Right ventricle myocardium superior (tissue), 1 donor: ENCODE results near the gene UPK3A. TPM values are rescaled to one million over a fixed set of nuclear protein-coding genes. Genes with fewer than 3 reads are reported as not detected.
A peak's percentile ranks its signal among the peaks of the same experiment; 100 is the strongest.
"Not testable (repeated sequence)": the region's sequence is repeated elsewhere in the genome, so short reads cannot be mapped to it uniquely, and the experiment has no call there.

Experiments used
- ATAC-seq: fragments of 200-7000 bp; cut with Tn5 transposase; one replicate; pipeline ENCODE4 v1.9.1; 2020; ENCODE audit warnings: mild to moderate bottlenecking; ENCODE audit not compliant: poor library complexity
- DNase-seq: peaks from one replicate; pipeline ENCODE4 v3.0.0-alpha.2; 2020
- intact Hi-C: fragments of 100-400 bp; cut with DNase I; formaldehyde crosslinking; loops from one replicate; pipeline ENCODE4 v1.11.2; 2022
- total RNA-seq: library from RNA; stranded (reverse); fragmentation: NEBNext Ultra II Directional; extraction: Animal tissue kit (Norgen Biotek cat#: 25700); gene quantifications from one replicate; pipeline ENCODE4 v1.2.1, GENCODE V29; 2021
- donor health status: DM: no; HTN: yes; CAD: no; lungs with severe emphysema.

The UPK3A gene
- total RNA-seq, 1 donor from 2014 or later: 0.65 TPM

DNA sequence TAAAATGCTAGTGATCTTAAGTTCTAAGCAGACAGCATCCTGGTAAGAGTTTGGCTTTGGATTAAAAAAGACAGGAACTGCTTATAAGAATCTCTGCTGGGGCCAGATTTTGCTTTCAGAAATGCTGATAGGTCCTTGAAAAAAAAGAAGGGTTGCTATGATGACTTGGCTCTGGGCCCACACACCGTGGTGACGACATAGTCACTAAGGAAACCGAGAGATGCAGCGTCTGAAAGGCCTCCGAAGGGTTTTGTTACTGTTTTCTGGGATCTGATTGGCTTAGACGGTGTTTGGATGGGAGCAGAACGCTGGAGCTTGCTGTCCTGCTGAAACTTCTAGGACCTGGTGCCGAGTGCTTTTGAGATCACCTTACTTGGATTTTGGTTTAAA, 33.4 kb downstream of the UPK3A start:
- intact Hi-C loops: no loop called here
- peak; percentile 89 for DNase-seq

DNA sequence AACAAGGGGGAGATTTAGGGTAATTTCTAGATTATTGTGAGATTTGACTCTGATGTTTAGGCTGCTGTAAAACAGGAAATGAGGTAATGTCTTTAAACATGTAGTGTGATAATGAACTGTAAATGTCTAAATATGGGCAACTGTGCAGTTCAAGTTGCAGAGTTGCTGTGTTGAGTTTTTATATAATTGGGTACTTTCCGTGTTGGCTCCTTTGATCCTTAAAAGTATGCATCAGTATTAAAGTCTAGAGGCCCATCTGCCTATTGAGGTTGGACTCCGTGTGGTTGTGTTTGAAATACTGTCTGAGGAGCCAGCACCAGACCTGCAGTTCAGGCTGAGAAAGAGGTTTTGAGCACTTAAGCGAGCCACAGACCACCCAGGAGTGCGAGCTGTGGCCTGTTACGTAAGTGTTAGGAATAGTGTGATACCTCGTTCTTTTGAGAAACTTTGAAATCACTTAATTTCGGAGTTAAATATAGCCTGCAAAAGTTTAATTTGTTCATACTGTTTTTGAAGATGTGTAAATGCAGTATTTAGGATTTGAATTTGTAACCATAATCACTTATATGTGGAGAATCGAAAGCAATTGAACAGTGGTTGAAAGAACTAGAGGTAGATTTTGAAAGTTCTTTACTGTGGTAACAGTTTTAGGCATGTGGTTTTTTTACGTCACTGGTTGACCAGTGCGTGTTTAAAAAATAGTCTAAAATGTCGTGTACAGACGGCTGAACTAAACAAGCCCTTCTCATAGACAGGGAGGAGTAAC, 34.0 kb downstream of the UPK3A start:
- intact Hi-C loops: no loop called here
- ATAC-seq (no peak), DNase-seq (peak; percentile 22)

More for the DNA sequence above, 33.4 kb downstream of the UPK3A start:
- ATAC-seq: peak; percentile 66

DNA sequence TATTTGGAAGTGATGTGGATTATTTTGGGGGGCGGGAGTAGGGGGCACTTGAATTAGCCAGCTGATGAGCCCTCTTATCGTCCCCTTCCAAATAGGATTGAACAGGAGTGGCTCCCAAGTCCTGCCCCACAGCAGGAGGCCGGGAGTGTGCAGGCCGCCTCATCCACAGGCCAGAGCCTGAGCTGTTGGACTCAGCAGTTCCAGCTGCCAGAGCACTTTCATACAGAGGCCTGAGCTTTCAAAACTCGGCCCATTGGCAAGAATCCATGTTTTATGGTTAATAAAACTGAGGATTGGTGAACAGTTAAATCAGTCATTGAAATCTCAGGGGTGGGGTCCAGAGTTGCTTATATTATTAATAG, 34.6 kb downstream of the UPK3A start:
- DNase-seq: peak; percentile 68
- intact Hi-C loops: no loop called here
- peak; percentile 61 for ATAC-seq

DNA sequence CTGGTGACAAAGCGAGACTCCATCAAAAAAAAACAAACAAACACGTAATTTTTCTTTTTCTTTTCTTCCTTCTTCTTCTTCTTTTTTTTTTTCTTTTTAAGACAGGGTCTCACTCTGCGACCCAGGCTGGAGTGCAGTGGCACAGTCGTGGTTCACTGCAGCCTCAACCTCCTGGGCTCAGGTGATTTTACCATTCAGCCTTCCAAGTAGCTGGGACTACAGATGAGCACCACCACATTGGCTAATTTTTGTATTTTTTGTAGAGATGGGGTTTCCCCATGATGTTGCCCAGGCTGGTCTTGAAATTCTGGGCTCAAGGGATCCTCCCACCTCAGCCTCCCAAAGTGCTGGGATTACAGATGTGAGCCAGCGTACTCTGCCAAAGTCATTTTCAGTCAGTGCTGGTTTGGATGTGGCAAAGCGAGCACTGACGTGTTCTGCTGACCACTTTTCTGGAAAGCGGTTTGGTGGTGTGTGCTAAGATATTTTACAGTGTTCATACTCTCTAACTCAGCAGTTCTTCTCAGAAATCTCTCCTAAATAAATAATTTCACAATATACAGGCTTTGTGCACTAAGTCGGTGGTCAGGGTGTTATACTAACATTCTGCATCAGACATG, 35.7 kb downstream of the UPK3A start:
- DNase-seq (peak; percentile 30), ATAC-seq (no peak)
- intact Hi-C loops: no loop called here

DNA sequence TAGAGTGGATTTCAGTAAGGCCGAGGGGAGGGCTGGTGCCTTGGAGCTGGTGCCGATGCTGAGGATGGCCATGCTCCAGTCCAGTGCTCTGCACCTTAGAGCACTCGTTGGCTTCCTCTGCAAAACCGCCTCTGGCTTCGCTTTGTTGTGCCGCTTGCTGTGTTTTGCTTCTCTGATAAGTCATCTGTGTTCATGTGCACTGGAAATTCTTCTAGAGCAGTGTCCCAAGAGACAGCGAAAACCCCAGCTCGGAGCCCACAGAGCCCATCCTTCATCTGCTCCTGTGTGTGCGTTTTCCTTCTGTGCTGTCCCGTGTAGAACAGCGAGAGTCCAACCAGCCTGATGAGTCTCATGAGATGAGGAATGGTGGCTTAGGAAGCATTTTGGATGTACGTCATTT, 37.1 kb downstream of the UPK3A start:
- no peak for ATAC-seq
- intact Hi-C loops: no loop called here

DNA sequence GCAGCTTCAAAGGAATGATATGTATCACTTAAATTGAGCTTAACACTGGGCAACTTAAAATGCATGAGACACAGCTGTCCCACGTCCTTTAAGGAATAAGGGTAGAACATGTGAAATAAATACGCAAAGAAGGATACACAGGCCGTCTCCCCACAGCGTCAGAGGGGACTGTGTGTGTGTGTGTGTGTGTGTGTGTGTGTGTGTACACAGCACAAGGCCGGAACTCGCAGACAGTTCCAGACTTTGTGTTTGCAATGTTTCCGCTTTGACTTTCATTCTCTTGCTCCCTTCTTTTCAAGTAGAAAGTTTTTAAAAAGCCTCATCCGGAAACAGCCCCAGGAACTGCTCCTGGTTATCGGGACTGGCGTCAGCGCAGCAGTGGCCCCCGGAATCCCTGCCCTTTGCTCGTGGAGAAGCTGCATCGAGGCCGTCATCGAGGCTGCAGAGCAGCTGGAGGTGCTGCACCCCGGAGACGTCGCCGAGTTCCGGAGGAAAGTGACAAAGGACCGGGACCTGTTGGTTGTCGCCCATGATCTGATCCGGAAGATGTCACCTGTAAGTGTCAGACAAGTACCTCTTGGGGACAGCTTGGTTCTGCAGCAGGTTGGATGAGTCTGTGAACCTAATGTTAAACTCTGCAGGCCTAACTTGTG, 38.2 kb downstream of the UPK3A start:
- intact Hi-C loops: no loop called here
- ATAC-seq: no peak
- DNase-seq: peak; percentile 39

More for the DNA sequence above, 37.1 kb downstream of the UPK3A start:
- peak; percentile 26 for DNase-seq

DNA sequence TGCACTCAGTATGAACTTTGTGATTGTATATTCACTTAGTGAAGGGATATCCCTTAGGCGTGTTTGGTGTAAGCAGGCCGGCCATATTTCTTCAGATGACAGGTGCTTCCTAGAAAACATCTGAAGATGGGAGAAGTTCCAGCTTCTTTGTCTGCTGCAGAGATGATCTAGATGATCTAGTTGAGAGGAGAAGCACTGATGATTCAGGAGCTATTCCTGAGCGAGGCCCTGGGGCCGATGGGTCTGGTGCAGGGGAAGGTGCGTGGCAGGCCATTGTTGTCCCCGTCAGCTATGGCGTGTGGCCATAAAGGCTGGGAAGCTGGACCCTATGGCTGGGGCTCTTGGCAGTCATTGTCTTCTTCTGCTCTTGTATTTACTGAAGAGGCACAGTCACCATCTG, 38.9 kb downstream of the UPK3A start:
- intact Hi-C loops: no loop called here
- no peak for ATAC-seq
- DNase-seq: no peak

DNA sequence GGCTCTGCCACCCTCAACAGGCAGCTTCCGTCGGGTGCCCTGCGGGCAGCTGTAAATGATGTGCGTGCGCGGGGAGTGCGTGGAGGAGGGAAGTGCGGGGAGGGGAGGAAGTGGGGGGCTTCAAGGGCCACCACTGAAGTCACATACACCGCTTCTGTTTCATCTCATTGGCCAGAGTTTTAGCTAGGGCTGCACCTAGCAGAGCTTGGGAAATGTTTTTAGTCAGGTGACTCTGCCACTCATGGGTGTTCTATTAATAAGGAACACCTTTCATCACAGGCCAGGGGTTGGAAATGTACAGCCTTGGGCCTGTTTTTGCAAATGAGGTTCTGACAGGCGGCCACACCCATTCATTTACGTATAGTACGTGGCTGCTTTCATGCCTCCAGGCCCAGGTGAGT, 39.6 kb downstream of the UPK3A start:
- ATAC-seq: peak; percentile 79
- peak; percentile 24 for DNase-seq
- intact Hi-C loops: no loop called here

DNA sequence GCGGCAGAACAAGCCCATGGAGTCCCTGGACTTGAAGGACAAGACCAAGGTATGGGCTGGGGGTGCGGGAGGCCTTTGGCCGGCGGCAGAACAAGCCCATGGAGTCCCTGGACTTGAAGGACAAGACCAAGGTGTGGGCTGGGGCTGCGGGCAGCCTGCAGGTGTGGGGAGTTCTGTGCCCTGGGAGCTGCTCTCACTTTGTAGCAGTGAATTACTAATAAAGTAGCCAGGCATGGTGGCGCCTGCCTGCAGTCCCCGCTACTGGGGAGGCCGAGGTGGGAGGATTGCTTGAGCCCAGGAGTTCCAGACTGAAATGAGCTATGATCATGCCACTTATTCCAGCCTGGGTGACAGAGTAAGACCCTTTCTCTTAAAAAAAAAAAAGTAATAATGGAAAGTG, 43.5 kb downstream of the UPK3A start:
- ATAC-seq, intact Hi-C loops: not testable (repeated sequence)
- DNase-seq: peak; percentile 16

DNA sequence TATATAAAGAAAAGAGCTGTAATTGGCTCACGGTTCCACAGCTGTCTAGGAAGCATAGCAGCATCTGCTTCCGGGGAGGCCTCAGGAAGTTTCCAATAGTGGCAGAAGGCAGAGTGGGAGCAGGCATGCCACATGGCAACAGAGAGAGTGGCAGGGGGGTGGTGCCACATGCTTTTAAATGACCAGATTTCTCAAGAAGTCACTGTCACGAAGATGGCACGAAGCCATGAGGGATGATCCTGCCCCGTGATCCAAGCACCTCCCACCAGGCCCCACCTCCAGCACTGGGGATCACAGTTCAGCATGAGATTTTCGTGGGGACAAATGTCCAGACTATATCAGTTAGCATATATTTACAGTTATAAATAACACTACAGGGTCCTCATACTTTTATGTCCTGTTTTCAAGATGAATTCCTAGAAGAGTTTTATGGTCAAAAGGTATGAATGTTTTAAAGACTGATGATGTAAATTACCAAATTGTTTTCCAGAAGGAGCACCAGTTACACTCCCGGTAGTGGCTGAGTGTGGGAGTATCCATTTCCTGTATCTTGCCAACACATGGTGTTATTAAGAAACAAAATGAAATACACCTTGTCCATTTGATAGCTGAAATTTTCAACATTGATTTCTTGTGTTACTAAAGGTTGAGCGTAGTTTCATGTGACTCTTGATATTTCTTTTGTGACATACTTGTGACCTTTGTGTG, 44.2 kb downstream of the UPK3A start:
- DNase-seq: peak; percentile 48
- intact Hi-C loops: no loop called here
- peak; percentile 14 for ATAC-seq

DNA sequence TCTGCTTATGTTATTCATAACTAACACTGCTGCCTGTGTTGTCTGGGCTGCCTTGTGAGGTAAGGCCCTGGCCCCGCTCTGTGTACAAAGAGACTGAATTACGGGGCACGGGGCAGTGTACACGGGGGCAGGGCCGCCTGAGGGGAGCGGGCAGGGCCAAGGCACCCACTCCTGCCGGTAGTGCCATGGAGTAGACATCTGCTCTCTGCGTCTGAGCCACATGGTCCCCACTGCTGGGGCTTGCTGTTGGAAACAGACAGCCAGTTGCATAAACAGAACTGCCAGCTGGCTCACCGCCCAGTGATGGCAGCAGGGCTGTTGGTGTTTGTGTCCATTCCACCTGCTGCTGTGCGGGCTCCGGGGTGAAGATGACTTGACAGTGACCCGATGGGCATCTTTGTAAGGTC, 44.8 kb downstream of the UPK3A start:
- peak; percentile 90 for DNase-seq
- intact Hi-C loops: no loop called here
- peak; percentile 77 for ATAC-seq

DNA sequence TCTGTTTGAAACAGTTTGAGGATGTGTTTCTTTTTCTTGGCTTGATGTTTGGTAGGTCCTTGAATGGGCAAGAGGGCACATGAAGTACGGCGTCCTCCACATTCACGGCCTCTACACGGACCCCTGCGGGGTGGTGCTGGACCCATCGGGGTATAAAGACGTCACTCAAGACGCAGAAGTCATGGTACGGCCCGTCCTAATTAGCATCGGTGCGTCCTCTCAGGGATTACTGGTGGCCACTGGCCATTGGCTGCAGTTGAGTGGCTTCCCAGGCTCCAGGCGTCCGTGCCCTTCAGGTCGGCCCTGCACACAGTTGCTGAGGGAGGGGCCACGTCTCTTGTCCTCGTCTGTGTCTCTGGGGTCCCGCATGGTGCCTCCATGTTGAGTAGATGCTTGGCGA, 45.8 kb downstream of the UPK3A start:
- no peak for ATAC-seq
- intact Hi-C loops: loop anchor here (10.0 kb wide), 1 partner anchor 56 kb away; no protein-coding TSS in a partner anchor
- no peak for DNase-seq

DNA sequence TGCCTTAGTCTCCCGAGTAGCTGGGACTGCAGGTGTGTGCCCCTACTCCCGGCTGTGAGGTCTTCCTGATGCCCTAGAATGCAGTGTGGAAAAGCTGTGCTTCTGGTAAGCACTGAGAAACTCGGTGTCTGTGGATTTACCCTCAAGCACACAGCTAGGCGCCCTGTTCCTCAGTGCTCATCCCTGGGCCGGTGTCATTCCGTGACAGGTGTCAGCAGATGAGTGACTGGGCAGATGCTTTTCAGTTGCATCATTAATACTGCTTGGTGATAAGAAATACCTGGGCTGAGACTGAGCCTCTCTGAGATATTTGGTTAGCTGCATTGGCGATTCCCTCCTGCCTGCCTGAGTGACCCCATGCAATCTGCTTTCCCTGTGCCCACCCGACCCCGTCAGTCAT, 46.7 kb downstream of the UPK3A start:
- no peak for ATAC-seq
- no peak for DNase-seq
- intact Hi-C loops: loop anchor here (10.0 kb wide), 1 partner anchor 57 kb away; no protein-coding TSS in a partner anchor

DNA sequence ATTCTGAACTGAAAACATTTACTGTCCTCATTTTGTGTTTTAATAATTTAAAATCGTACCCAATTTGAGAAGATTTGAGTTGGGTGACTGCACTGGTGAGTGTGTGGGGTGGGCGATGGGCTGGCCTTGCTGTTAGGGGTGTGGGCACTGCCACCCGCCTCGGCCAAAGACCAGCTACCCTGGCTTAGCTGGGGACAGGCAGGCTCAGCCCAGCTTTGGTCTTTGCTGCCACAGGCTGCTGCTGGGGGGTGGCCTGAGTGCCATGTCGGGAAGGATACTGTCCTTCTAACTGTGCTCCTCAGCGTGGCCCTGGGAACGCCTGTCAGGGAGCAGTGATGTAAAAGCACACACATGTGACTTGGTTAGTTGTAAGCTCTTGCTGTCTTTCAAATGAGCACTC, 47.3 kb downstream of the UPK3A start:
- intact Hi-C loops: loop anchor here (10.0 kb wide), 1 partner anchor 57 kb away; no protein-coding TSS in a partner anchor
- DNase-seq (no peak), ATAC-seq (no peak)

DNA sequence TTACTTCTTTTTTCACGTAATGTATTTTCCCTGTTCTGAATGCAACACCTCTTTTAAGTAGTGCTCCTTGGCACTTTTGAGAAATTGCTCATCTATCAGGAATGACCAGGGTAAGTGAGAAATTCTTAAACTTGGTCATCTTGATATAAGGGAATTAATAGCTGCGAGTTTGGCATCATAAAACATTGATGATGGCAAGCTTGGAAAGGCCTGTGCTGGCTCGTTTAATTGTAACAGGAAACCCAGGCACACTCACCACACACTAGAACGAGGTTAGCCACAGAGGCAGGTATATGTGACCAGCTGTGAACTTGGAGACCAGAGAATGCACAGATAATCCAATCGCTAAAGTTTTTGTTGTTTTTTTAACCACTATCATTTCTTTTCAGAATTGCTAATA, 49.3 kb downstream of the UPK3A start:
- no peak for DNase-seq
- ATAC-seq: no peak
- intact Hi-C loops: loop anchor here (10.0 kb wide), 1 partner anchor 59 kb away; no protein-coding TSS in a partner anchor

DNA sequence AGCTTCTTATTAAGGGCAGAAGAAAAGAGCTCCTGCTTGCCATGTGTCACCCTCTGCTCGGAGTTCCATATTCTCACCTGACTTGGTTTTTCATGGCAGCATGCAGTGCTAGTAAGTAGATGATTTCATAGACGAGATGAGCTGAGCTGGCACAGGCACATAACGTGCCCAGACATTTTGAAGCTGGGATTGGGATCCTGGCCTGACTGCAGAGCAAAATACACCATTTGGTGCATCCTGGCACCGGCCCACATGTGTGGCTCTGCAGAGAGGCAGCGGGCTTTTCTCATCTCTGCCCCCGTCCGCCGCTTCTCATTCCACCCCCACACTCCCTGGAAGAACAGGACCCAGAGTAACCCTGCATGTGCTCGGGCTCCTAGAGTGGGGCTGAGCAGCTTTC, 49.8 kb downstream of the UPK3A start:
- intact Hi-C loops: loop anchor here (10.0 kb wide), 1 partner anchor 60 kb away; no protein-coding TSS in a partner anchor
- no peak for ATAC-seq
- DNase-seq: no peak

DNA sequence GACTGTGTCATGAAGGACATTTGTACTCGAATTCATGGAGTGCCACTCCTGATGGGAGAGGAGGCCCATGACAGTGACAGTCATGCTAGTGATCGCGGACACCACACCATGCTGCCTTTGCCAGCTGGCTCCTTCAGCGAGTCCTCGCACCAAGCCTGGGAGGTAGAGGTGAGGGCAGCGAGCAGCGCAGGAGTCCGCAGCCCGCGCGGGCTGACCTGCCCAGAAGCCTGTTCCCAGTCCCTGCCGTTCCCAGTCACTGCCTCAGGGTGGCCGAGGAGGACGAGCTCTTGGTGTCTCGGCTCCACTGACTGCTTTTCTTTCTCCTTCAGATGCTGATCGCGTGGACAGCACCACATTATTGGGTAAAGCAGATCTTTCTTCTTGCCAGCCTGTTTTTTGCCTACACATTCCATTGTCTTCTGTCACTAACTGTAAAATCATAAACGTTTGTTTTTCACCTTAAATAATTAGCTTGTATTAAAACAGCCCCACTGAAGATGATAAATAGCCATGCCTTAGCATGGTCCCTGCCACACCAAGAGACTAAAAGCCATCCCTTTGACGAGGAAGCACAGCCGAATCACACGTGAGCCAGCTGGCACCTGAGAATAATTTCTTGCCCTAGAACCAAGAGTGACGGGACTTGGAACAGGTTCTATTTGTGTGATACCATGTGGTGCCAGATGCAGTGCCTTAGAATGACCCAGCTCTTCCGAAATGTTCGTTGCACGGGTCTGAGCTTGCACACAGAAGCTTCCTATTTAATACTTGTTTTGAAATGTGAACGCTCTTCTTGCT, 50.5 kb downstream of the UPK3A start:
- intact Hi-C loops: loop anchor here (10.0 kb wide), 1 partner anchor 60 kb away; no protein-coding TSS in a partner anchor
- ATAC-seq (peak; percentile 89), DNase-seq (peak; percentile 88)

DNA sequence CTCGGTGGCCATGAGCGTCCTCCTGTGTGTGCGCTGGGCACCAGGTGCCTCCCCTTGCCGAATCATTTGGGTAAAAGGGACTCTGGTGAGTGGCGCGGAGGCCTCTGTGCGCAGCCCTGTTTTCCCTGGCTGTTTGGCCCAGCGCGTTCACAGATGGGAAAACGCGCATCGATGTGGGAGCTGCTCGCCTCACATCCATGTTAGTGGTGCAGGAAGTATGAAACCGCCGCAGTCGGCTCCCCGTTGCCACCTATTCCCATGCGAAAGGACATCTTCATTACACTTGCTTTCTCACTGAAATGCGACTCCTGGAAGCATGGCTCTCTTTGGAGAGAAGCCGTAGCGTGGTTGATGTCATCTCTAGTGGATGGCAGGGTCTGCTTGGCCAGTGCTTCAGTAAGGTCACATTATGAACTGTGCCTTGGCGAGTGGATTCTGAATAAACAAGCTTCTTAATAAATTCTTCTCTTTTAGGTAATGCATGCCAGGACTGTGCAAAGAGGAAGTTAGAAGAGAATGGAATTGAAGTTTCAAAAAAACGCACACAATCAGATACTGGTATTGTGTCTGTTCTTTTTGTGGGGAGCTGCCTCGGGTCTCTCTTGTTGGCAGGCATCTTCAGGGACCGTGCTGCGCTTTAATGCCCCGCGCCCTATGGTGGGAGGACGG, 51.2 kb downstream of the UPK3A start:
- no peak for DNase-seq
- ATAC-seq: no peak
- intact Hi-C loops: loop anchor here (10.0 kb wide), 1 partner anchor 61 kb away; no protein-coding TSS in a partner anchor
